Body of pancreas (tissue), 4 donors: Measurements from ENCODE around the gene CCDC116.

Source experiments
- CTCF ChIP-seq, 7 experiments: fragments of 450-650 bp in 4 of 7; fragments of 200-600 bp in 3 of 7; sonication (generic) in 3 of 7; IDR thresholded peaks; one replicate each; pipeline ENCODE4 v1.5.1; 2016 to 2019; ENCODE audit warnings: antibody characterized with exemption in 7 of 7
- POLR2A ChIP-seq, 3 donors: fragments of 450-650 bp; IDR thresholded peaks; one replicate each; pipeline ENCODE4 v1.6.1; 2016; ENCODE audit warnings: antibody characterized with exemption in 3 of 3, mild to moderate bottlenecking in 2 of 3

- TF ChIP-seq CTCF (IDR thresholded peaks at IDR 0.05) (no peak), POLR2A (IDR thresholded peaks at IDR 0.05) (no peak)
Observed at GRCh38 chr22:21652010-21652546, 19.5 kb downstream of the CCDC116 start.
